A673 (cell line): ENCODE data around the gene NRF1. TPM values are rescaled to one million over a fixed set of nuclear protein-coding genes. Genes with fewer than 3 reads are reported as not detected.

ENCODE experiments used
- BruUV-seq: library from RNA; stranded (reverse); fragments of 400-500 nt; replicated peaks from 2 replicates; lab custom pipeline; 2021; lab: Mats Ljungman, UMichigan
- CTCF ChIA-PET: fragments of 300-600 bp; sonication (Branson Sonifier 250); formaldehyde crosslinking; loops from one replicate; lab custom pipeline; 2022; ENCODE audit warnings: antibody characterized with exemption; lab: Charles Lee
- POLR2A ChIA-PET: fragments of 300-600 bp; sonication (Branson Sonifier 250); formaldehyde crosslinking; loops from one replicate; lab custom pipeline; 2022; ENCODE audit warnings: antibody characterized with exemption; ENCODE audit not compliant: low non-redundant PET; lab: Charles Lee
- DNase-seq: peaks from one replicate; pipeline ENCODE4 v3.0.0-alpha.2; 2015; ENCODE audit warnings: low spot score
- H3K27ac ChIP-seq: fragments of 200-600 bp; sonication (generic); 2 replicates; pipeline ENCODE4 v1.5.1; 2016; ENCODE audit warnings: mixed run types, low read depth, mild to moderate bottlenecking, mixed read lengths, antibody characterized with exemption, low read length; ENCODE audit not compliant: poor library complexity, severe bottlenecking
- H3K27me3 ChIP-seq: fragments of 200-600 bp; sonication (generic); replicated peaks from 2 replicates; pipeline ENCODE4 v1.6.1; 2017; ENCODE audit warnings: mixed run types, low read depth, mild to moderate bottlenecking, mixed read lengths, antibody characterized with exemption, low read length; ENCODE audit not compliant: insufficient read depth, poor library complexity
- H3K36me3 ChIP-seq: fragments of 200-600 bp; sonication (generic); 2 replicates; pipeline ENCODE4 v1.6.1; 2016; ENCODE audit warnings: mixed run types, mild to moderate bottlenecking, mixed read lengths, antibody characterized with exemption, low read length; ENCODE audit not compliant: insufficient read depth, poor library complexity, severe bottlenecking
- H3K4me1 ChIP-seq: fragments of 200-600 bp; sonication (generic); 2 replicates; pipeline ENCODE4 v1.6.1; 2017; ENCODE audit warnings: mixed run types, mild to moderate bottlenecking, mixed read lengths, antibody characterized with exemption, low read length; ENCODE audit not compliant: insufficient read depth, poor library complexity, severe bottlenecking
- H3K4me3 ChIP-seq: fragments of 200-600 bp; sonication (generic); 2 replicates; pipeline ENCODE4 v1.5.1; 2016; ENCODE audit warnings: low read depth, mixed run types, mild to moderate bottlenecking, mixed read lengths, low read length; ENCODE audit not compliant: poor library complexity, severe bottlenecking
- H3K9me3 ChIP-seq: fragments of 200-600 bp; sonication (generic); 2 replicates; pipeline ENCODE4 v1.6.1; 2016; ENCODE audit warnings: mixed run types, low read depth, mild to moderate bottlenecking, mixed read lengths, antibody characterized with exemption, low read length; ENCODE audit not compliant: poor library complexity, severe bottlenecking
- CTCF ChIP-seq: fragments of 300-800, 200-600 bp; sonication (generic); conservative IDR thresholded peaks from 2 replicates; pipeline ENCODE4 v1.5.1; 2017; ENCODE audit warnings: low read depth, mild to moderate bottlenecking, antibody characterized with exemption, low read length, moderate library complexity, mixed read lengths
- EZH2 ChIP-seq: fragments of 200-600 bp; sonication (generic); IDR thresholded peaks from 2 replicates; pipeline ENCODE4 v1.6.1; 2017; ENCODE audit warnings: borderline replicate concordance, low read depth, mild to moderate bottlenecking, mixed read lengths, antibody characterized with exemption, low read length; ENCODE audit not compliant: poor library complexity, severe bottlenecking
- intact Hi-C: fragments of 100-400 bp; cut with micrococcal nuclease; formaldehyde crosslinking; loops from one replicate; pipeline ENCODE4 v1.10.0; 2022; ENCODE audit not compliant: unreplicated experiment
- total RNA-seq: library from RNA; stranded (reverse); gene quantifications from 2 replicates; pipeline ENCODE4 v1.2.3, GENCODE V29; 2021

NRF1 gene
- total RNA-seq, 1 experiment from 2014 or later: 30.2 TPM

GRCh38 chr7:129617652-129618051 lies 6.1 kb downstream of the NRF1 start:
- POLR2A ChIA-PET: no interaction called here
- no peaks in the 10 kb centered on the region for H3K36me3 ChIP-seq
- no TSS peak for BruUV-seq
- DNase-seq: no peak
- H3K27ac ChIP-seq: no peak overlapping the region
- no peaks in the 10 kb centered on the region for H3K27me3 ChIP-seq
- H3K9me3 ChIP-seq: no peaks in the 10 kb centered on the region
- peaks cover 23% of the 10 kb centered on the region for H3K4me1 ChIP-seq
- CTCF ChIA-PET: no interaction called here
- intact Hi-C loops: no loop called here
- H3K4me3 ChIP-seq: no peak overlapping the region
- no peak for TF ChIP-seq EZH2
- TF ChIP-seq CTCF: no peak

- Histone ChIP-seq H3K9me3 (no peaks in the 10 kb centered on the region), H3K4me1 (no peaks in the 10 kb centered on the region), H3K4me3 (no peak overlapping the region), H3K27me3 (no peaks in the 10 kb centered on the region), H3K27ac (no peak overlapping the region), H3K36me3 (no peaks in the 10 kb centered on the region)
- intact Hi-C loops: no loop called here
- TF ChIP-seq CTCF (no peak), EZH2 (no peak)
- ChIA-PET CTCF (no interaction called here), POLR2A (interaction anchor here (0.6 kb wide), 1 partner anchor 51 kb away, joined by 3 read pairs; no protein-coding TSS in a partner anchor)
- BruUV-seq: no TSS peak
- no peak for DNase-seq
These were observed 15.4 kb downstream of the NRF1 start for GRCh38 chr7:129626896-129627295.

- Histone ChIP-seq H3K36me3 (no peaks in the 10 kb centered on the region), H3K4me3 (no peak overlapping the region), H3K27me3 (no peaks in the 10 kb centered on the region), H3K4me1 (peaks cover 7% of the 10 kb centered on the region), H3K27ac (no peak overlapping the region), H3K9me3 (no peaks in the 10 kb centered on the region)
- CTCF ChIA-PET: interaction anchor here (1.1 kb wide), 1 partner anchor 9 kb away, joined by 4 read pairs; no protein-coding TSS in a partner anchor
- intact Hi-C loops: no loop called here
- no peak for TF ChIP-seq CTCF
- TF ChIP-seq EZH2: no peak
- POLR2A ChIA-PET: no interaction called here
- no peak for DNase-seq
- no TSS peak for BruUV-seq
These were observed 18.8 kb downstream of the NRF1 start for GRCh38 chr7:129630341-129630740.
